WTC11 (cell line): ENCODE data around the gene MRPS10.

Experiments used
- CBFB ChIP-seq: sonication (generic); formaldehyde crosslinking; IDR thresholded peaks from 2 replicates; pipeline ENCODE4 v1.8.1; 2022; ENCODE audit warnings: mild to moderate bottlenecking, low read depth, missing genetic modification reagents
- CTCF ChIP-seq: fragments of 200-600 bp; IDR thresholded peaks from 2 replicates; pipeline ENCODE4 v1.8.0; 2022; ENCODE audit warnings: antibody characterized with exemption
- FOXP1 ChIP-seq: sonication (generic); formaldehyde crosslinking; IDR thresholded peaks from 2 replicates; pipeline ENCODE4 v1.8.0; 2022; ENCODE audit warnings: missing genetic modification reagents, mild to moderate bottlenecking, moderate library complexity, borderline replicate concordance
- ZNF232 ChIP-seq: sonication (generic); formaldehyde crosslinking; IDR thresholded peaks from 2 replicates; pipeline ENCODE4 v1.8.0; 2022; ENCODE audit warnings: mild to moderate bottlenecking, missing genetic modification reagents

- TF ChIP-seq CBFB (no peak), ZNF232 (CRISPR knock-in tag) (no peak), CTCF (no peak), FOXP1 (CRISPR knock-in tag) (no peak)
Measured at GRCh38 chr6:42179261-42179944, 38.3 kb downstream of the MRPS10 start.
